ENCODE data around the gene UTF1. TPM values are rescaled to one million over a fixed set of nuclear protein-coding genes. Genes with fewer than 3 reads are reported as not detected.
"Not testable (repeated sequence)": the region's sequence is repeated elsewhere in the genome, so short reads cannot be mapped to it uniquely, and the experiment has no call there.

UTF1 gene
- total and polyA plus RNA-seq, 2 of the 8 experiments (the other 6 are each of a cell fraction or from before 2014, with no cell fraction given): 0.47 to 21.8 TPM

GRCh38 chr10:133221756-133222155 is 8.3 kb upstream of the UTF1 start:
- H4K8ac ChIP-seq (ENCODE audit: extremely low read depth, insufficient read depth, low read length); H3K79me2 ChIP-seq (ENCODE audit: control insufficient read depth in 1 of 2, insufficient read depth in 2 of 2, low read length in 2 of 2); H3K9me3 ChIP-seq (ENCODE audit: insufficient read depth in 2 of 2, low read depth in 1 of 2, low read length in 1 of 2); H3K79me1 ChIP-seq (ENCODE audit: low read depth, low read length); H3K27ac ChIP-seq (ENCODE audit: low read depth, low read length); H3K4me3 ChIP-seq (ENCODE audit: extremely low read depth in 1 of 4, insufficient read depth in 2 of 4, low read depth in 3 of 4, low read length in 4 of 4); H2AFZ ChIP-seq (ENCODE audit: low read length); H3K9ac ChIP-seq (replicated peaks in 1 of 4; ENCODE audit: extremely low read depth in 1 of 4, low read depth in 3 of 4, low read length in 3 of 4); H3K36me3 ChIP-seq (ENCODE audit: control insufficient read depth in 2 of 4, insufficient read depth in 4 of 4, low read length in 3 of 4); H4K20me1 ChIP-seq (replicated peaks in 1 of 2; ENCODE audit: control insufficient read depth in 1 of 2, insufficient read depth in 2 of 2, low read length in 2 of 2); H3K4ac ChIP-seq (replicated peaks; ENCODE audit: insufficient read length, low read depth, low read length); H3K14ac ChIP-seq (ENCODE audit: insufficient read length); H2BK5ac ChIP-seq (ENCODE audit: low read depth, low read length); H3K56ac ChIP-seq (replicated peaks; ENCODE audit: insufficient read length, low read depth, low read length); H4K5ac ChIP-seq (ENCODE audit: insufficient read length, low read depth, low read length); H3K23ac ChIP-seq (ENCODE audit: insufficient read length); H3K23me2 ChIP-seq (ENCODE audit: low read depth, low read length); POLR2A ChIA-PET (ENCODE audit: partially characterized antibody); H2AK5ac ChIP-seq (ENCODE audit: low read depth, low read length); H2BK120ac ChIP-seq (replicated peaks; ENCODE audit: low read depth, low read length); H3K18ac ChIP-seq (ENCODE audit: extremely low read depth, low read length); H2BK15ac ChIP-seq (ENCODE audit: low read length); H2BK12ac ChIP-seq (ENCODE audit: low read depth, low read length); H3K4me2 ChIP-seq (ENCODE audit: insufficient read depth in 1 of 2, low read depth in 2 of 2, low read length in 2 of 2); H4K91ac ChIP-seq (replicated peaks; ENCODE audit: insufficient read length, low read length); H2BK20ac ChIP-seq (ENCODE audit: low read length); H3K27me3 ChIP-seq (replicated peaks in 1 of 4; ENCODE audit: control insufficient read depth in 3 of 4, extremely low read depth in 1 of 4, insufficient read depth in 3 of 4, low read length in 3 of 4); DNase-seq (ENCODE audit: low read depth in 1 of 2, low spot score in 2 of 2); FAIRE-seq: not testable (repeated sequence)
- H3K4me1 ChIP-seq (replicated peaks in 1 of 4; ENCODE audit: control insufficient read depth in 3 of 4, insufficient read depth in 4 of 4, low read length in 3 of 4): peaks cover 0 to 18% (median 12%) of the 10 kb centered on the region in 4 experiments; a peak in 6 of 7 replicates
- CTCF ChIA-PET (ENCODE audit: partially characterized antibody): interaction anchor here (0.6 kb wide), 1 partner anchor 121 kb away, joined by 3 read pairs; no protein-coding TSS in a partner anchor
- 100% methylated on average over 1 of the region's 22 CpGs; no CpG with 5 or more reads in 1 of the 2 experiments for WGBS, 2 experiments (ENCODE audit: extremely low coverage in 1 of 2, insufficient coverage in 1 of 2, insufficient read length in 1 of 2, insufficient replicate concordance in 2 of 2, low coverage in 1 of 2, low lambda C conversion rate in 2 of 2, missing lambda C conversion rate in 1 of 2)
